Thymus (tissue), 11 donors: ENCODE results near the gene KPNA4. TPM values are rescaled to one million over a fixed set of nuclear protein-coding genes. Genes with fewer than 3 reads are reported as not detected.
"Not testable (repeated sequence)": the region's sequence is repeated elsewhere in the genome, so short reads cannot be mapped to it uniquely, and the experiment has no call there.

Source experiments
- DNase-seq, 9 donors: peaks; one replicate each; pipeline ENCODE4 v3.0.0-alpha.2; 2013; ENCODE audit warnings: low spot score in 9 of 9, low read depth in 6 of 9, missing footprints in 1 of 9
- H3K27ac ChIP-seq, 2 donors: one replicate each; pipeline ENCODE4 v1.5.1; 2013; ENCODE audit warnings: control low read depth in 1 of 2, low read depth in 1 of 2, low read length in 1 of 2, mild to moderate bottlenecking in 1 of 2, moderate library complexity in 1 of 2
- H3K27me3 ChIP-seq, 2 donors: one replicate each; pipeline ENCODE4 v1.5.1; 2013; ENCODE audit warnings: low read length in 1 of 2; ENCODE audit not compliant: control insufficient read depth in 2 of 2, insufficient read depth in 1 of 2
- H3K36me3 ChIP-seq, 2 donors: one replicate each; pipeline ENCODE4 v1.5.1; 2013; ENCODE audit warnings: low read length in 1 of 2, mild to moderate bottlenecking in 1 of 2, moderate library complexity in 1 of 2; ENCODE audit not compliant: control insufficient read depth in 2 of 2, insufficient read depth in 2 of 2
- H3K4me1 ChIP-seq, 2 donors: one replicate each; pipeline ENCODE4 v1.5.1; 2013; ENCODE audit warnings: low read length in 2 of 2; ENCODE audit not compliant: control insufficient read depth in 2 of 2, insufficient read depth in 2 of 2
- H3K4me3 ChIP-seq, 2 donors: one replicate each; pipeline ENCODE4 v1.5.1; 2013; ENCODE audit warnings: low read length in 2 of 2, control low read depth in 1 of 2, mild to moderate bottlenecking in 1 of 2
- H3K9me3 ChIP-seq, 2 donors: one replicate each; pipeline ENCODE4 v1.5.1; 2013; ENCODE audit warnings: low read length in 1 of 2, mild to moderate bottlenecking in 1 of 2; ENCODE audit not compliant: control insufficient read depth in 2 of 2, insufficient read depth in 1 of 2
- WGBS: extraction: QIAGEN DNeasy Blood & Tissue Kit; methylation state at CpG from one replicate; pipeline ENCODE4 v1.1.7; 2013; 5-methylcytosine and 5-hydroxymethylcytosine counted together
- polyA plus RNA-seq: library from polyadenylated mRNA; stranded (reverse); fragments of 200-250 nt; gene quantifications from one replicate; pipeline ENCODE4 v1.2.3, GENCODE V29; 2013
- total RNA-seq: library from RNA; stranded (reverse); fragments of 120-200 nt; gene quantifications from one replicate; pipeline ENCODE4 v1.2.4, GENCODE V29; 2013
- donor health status: healthy.

Gene KPNA4
- total and polyA plus RNA-seq, 2 donors, result 22.9 to 26.0 TPM

DNA sequence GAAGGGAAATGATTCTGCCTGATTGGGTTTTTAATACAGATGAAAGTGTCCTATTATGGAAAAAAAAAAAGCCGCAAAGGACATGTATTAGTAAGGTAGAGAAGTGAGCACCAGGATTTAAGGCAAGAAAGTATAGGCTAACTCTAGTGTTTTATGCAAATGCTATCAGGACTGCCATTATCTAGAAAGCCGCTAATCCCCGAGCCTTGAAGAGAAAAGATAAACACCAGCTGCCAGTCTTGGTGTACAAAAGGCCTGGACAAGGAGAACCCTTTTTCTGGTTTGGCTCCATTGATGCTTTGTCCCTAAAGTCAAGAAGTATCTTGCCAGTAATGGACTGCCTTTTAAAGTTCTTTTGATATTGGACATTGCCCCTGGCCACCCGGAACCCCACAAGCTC is 107.2 kb downstream of the KPNA4 start:
- DNase-seq, result no peak
- WGBS, result 98% methylated on average over 4 of the region's 4 CpGs
- H3K36me3 ChIP-seq, result no peaks in the 10 kb centered on the region
- H3K9me3 ChIP-seq, result peaks cover 0 to 5% of the 10 kb centered on the region in 2 donors
- no peak overlapping the region for H3K27ac ChIP-seq
- H3K27me3 ChIP-seq, result no peaks in the 10 kb centered on the region
- H3K4me3 ChIP-seq, result no peak overlapping the region
- H3K4me1 ChIP-seq, result no peaks in the 10 kb centered on the region

DNA sequence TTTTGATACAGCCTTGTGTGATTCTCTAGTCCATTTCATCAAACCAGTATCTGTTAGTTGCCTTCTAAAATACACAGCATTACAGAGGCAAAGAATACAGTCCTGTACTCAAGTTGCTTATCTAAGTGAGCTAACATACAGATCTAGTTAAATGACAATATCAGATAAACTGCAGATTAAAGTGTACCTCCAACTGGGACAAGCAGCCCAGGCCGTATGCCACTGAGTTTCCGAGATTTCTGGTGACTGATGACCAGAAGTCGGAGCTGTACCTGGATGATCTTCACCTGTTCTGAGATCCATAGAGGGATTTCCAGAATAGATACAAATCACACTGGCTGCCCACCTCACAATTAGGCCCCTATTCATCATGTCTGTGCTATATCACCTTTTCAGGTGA is 109.5 kb downstream of the KPNA4 start:
- Histone ChIP-seq H3K9me3 (peaks cover 0 to 5% of the 10 kb centered on the region in 2 donors), H3K27ac (no peak overlapping the region), H3K4me1 (no peaks in the 10 kb centered on the region), H3K27me3 (no peaks in the 10 kb centered on the region), H3K4me3 (no peak overlapping the region), H3K36me3 (no peaks in the 10 kb centered on the region)
- DNase-seq, result no peak
- 97% methylated on average over 3 of the region's 3 CpGs for WGBS

DNA sequence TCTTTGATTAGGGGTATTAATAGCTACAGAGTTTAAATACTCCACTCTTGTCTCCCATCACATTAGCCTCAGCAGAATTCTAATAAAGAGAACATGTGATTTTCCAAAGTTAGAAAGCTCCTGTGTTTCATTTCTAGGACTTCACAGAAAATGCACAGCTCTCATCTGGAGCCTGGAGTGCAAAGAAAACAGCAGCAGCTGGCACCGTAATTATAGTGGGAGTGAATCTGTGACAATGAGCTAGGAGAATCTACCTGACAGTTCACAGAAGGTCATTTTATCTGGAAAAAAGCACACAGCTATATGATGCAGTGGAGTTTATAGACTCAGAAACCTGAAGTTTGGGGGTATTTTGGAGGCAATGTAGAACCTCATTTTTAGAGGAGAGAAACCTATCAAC is 110.4 kb downstream of the KPNA4 start:
- H3K27me3 ChIP-seq, result no peaks in the 10 kb centered on the region
- H3K4me1 ChIP-seq, result peaks cover 5 to 7% of the 10 kb centered on the region in 2 donors
- H3K4me3 ChIP-seq, result no peak overlapping the region
- WGBS, result 91% methylated on average over 1 of the region's 1 CpG
- no peak overlapping the region for H3K27ac ChIP-seq
- DNase-seq, result no peak
- peaks cover 0 to 6% of the 10 kb centered on the region in 2 donors for H3K9me3 ChIP-seq
- no peaks in the 10 kb centered on the region for H3K36me3 ChIP-seq

DNA sequence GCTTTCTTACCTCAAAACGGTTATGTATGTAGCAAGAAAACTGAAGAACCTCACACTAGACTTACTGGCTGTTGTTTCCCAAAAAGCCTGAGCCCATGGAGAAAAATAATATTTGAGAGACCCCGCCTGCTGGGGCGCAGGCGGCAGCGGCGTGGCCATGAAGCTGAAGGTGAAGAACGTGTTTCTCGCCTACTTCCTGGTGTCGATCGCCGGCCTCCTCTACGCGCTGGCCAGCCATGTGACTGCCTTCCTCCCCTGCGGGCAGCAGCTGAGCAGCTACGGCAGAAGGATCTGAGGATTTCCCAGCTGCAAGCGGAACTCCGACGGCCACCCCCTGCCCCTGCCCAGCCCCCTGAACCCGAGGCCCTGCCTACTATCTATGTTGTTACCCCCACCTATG is 113.1 kb downstream of the KPNA4 start:
- not testable (repeated sequence) for H3K9me3 ChIP-seq, DNase-seq, H3K4me3 ChIP-seq, H3K27ac ChIP-seq, H3K27me3 ChIP-seq, H3K36me3 ChIP-seq
- H3K4me1 ChIP-seq, result peaks cover 8 to 12% of the 10 kb centered on the region in 2 donors
- WGBS, result 94% methylated on average over 19 of the region's 19 CpGs

DNA sequence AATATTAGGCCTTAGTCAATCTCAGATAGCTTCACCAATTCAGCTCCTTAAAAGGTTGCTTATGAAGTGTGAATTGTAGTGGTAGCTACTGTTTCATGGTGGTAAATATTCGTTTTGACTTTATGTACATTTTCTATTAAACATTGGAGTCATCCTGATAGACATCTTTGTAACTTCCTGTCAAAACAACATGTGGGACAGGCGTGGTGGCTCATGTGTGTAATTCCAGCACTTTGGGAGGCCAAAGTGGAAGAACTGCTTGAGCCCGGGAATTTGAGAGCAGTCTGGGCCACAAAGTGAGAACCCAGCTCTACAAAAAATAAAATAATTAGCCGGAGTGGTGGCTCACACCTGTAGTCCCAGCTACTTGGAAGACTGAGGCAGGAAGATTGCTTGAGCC is 113.8 kb downstream of the KPNA4 start:
- peaks cover 2% of the 10 kb centered on the region in 2 donors for H3K36me3 ChIP-seq
- H3K9me3 ChIP-seq, result peaks cover 0 to 6% of the 10 kb centered on the region in 2 donors
- no peaks in the 10 kb centered on the region for H3K27me3 ChIP-seq
- peaks cover 8 to 14% of the 10 kb centered on the region in 2 donors for H3K4me1 ChIP-seq
- DNase-seq, result no peak
- H3K4me3 ChIP-seq, result no peak overlapping the region
- 92% methylated on average over 4 of the region's 4 CpGs for WGBS
- H3K27ac ChIP-seq, result no peak overlapping the region

DNA sequence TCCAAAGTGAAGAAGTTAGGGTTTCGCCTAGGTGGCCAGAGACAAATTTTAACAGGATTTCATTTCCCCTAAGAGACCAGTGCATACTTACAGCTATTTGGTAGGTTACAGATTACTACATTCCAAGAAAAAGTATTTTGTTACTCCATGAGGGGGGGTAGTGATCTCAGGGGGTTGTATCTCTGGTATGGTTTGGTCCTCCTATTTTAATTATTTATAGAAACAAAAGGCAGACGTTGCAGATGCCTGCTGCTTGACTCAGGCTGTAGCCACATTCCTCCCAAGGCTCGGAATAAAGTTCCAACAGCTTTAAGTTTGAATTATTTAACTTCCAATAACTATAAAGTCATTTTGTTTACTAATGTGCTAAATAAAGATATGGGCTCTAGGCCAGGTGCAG is 114.5 kb downstream of the KPNA4 start:
- Histone ChIP-seq H3K27me3 (no peaks in the 10 kb centered on the region), H3K9me3 (peaks cover 0 to 6% of the 10 kb centered on the region in 2 donors), H3K4me3 (peak overlapping the region in 1 of 2 donors; percentile 83), H3K36me3 (peaks cover 4 to 7% of the 10 kb centered on the region in 2 donors), H3K4me1 (peaks cover 8 to 16% of the 10 kb centered on the region in 2 donors), H3K27ac (no peak overlapping the region)
- 94% methylated on average over 3 of the region's 3 CpGs for WGBS
- DNase-seq, result no peak

DNA sequence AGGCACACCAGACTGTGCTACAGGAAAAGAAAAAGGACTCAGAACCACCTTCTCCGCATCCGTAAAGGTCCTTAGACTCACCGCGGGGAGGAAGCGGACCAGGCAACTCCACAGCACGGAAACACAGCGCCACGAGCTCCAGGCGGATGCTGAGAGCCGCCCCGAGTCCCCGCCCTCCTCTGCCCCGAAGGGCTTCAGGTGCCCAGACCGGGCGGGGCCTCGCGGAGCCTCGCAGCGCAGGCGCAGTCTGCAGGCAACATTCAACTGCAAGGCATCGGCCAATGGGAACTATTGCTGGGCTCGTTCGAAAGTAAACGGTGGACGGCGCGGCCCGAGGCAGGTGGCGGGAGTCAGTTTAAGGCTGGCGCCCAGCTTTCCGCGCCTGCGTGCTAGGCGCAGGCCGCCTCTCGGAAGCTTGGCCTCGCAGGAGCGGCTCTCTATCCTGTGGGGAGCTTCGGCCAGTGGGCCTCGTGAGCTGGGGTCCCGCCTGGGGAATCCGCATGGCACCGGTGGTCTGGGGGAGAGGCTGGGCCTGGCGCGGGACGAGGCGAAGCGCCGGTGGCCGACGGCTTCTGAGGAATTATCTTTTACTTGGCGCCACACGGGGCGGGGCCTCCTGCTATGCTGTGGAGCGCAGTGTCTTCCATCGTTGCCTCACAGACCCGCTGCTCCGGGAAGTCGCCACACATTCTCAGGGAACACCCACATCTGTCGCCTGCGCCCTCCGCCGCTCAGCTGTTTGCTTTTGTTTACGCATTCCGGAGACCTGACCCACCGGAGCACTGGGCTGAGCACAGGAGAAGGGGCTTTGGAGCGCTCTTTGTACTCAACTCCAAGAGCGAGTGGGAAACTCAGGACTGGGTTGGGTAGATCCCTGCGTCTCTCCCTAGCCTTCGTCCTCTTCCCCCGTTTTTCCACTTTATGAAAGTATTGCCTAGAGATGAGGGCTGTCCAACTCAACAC is 115.5 kb downstream of the KPNA4 start, which contains the start of gene TRIM59:
TRIM59 (minus strand) TSS at position 151 of the 963 bp plus-strand sequence. CDS start 10,603 bp downstream, outside the sequence.
- WGBS, result 21% methylated on average over 71 of the region's 71 CpGs
- H3K4me1 ChIP-seq, result peaks cover 8 to 16% of the 10 kb centered on the region in 2 donors
- peaks cover 0 to 6% of the 10 kb centered on the region in 2 donors for H3K9me3 ChIP-seq
- peak within 1 kb of the TSS; percentile 82 to 83 for H3K4me3 ChIP-seq
- peaks cover 10 to 13% of the 10 kb centered on the region in 2 donors for H3K36me3 ChIP-seq
- peak; percentile 93 to 98 (median 95) for DNase-seq
- no peaks in the 10 kb centered on the region for H3K27me3 ChIP-seq
- peak within 1 kb of the TSS; percentile 95 to 96 for H3K27ac ChIP-seq

DNA sequence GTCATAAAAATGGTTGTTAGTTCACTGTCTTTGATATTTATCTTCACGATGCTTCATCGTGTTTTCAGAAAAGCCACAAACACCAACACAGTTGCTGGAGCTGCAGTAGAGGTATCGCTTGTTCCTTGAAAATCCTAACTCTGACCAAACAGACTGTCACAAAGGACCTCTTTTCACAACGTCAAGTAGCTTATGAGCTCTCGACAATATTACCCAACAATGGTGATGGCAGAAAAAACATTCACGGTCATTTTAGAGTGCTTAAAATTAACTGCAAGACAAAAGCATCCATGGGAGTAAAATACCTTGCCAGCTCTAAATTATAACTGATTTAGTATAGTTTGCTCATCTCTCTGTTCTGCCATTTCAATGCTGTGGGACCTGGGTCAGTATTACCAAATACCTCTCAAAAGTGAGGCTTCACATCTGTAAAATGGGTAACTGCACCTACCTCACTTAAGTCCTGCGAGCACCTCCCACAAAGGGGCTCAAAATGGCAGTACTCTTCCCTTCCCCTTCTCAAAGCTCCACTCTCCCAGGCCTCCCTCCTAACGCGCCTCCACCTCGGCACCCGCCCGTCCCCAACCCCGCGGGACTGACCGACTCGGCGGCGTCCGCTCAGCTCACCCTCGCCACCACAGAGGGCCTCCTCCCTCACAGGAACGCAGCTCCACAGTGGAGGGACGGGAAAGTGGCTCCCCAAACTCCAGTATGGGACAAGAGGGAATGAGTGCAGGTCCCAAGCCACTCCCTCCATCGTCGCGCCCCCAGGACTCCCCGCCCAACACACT is 116.3 kb downstream of the KPNA4 start:
- 1% methylated on average over 26 of the region's 26 CpGs for WGBS
- H3K9me3 ChIP-seq, result peaks cover 0 to 6% of the 10 kb centered on the region in 2 donors
- H3K36me3 ChIP-seq, result peaks cover 14 to 19% of the 10 kb centered on the region in 2 donors
- no peaks in the 10 kb centered on the region for H3K27me3 ChIP-seq
- H3K4me3 ChIP-seq, result peak overlapping the region; percentile 82 to 83
- peak overlapping the region; percentile 95 to 96 for H3K27ac ChIP-seq
- H3K4me1 ChIP-seq, result peaks cover 8 to 16% of the 10 kb centered on the region in 2 donors
- peak; percentile 6 to 76 (median 29) for DNase-seq
